Measurements from ENCODE around the gene RNF26. TPM values are rescaled to one million over a fixed set of nuclear protein-coding genes. Genes with fewer than 3 reads are reported as not detected.

RNF26 gene
- total RNA-seq, 5 donors from 2014 or later (not counting 1 experiment from before 2014, with no cell fraction given) = 18.4 to 21.4 (median 20.3) TPM

- H3K27me3 ChIP-seq (replicated peaks in 1 of 2; ENCODE audit: control insufficient read depth in 2 of 2, extremely low read depth in 1 of 2, insufficient read depth in 2 of 2, low read length in 1 of 2) = peaks cover 2 to 63% of the 10 kb centered on the region in 2 experiments
- POLR2A ChIA-PET = interaction anchor here in 1 of 2 donors (0.7 kb wide), 1 partner anchor 219 kb away, joined by 3 read pairs; no protein-coding TSS in a partner anchor
- CTCF ChIA-PET = interaction anchor here (1.0 to 1.2 kb wide), 3 partner anchors 9 to 42 kb away, joined by 3 to 6 read pairs (median 4); no protein-coding TSS in a partner anchor
- ATAC-seq (replicated peaks in 1 of 4) = no peak
- peaks cover 0 to 5% of the 10 kb centered on the region in 2 donors for H3K36me3 ChIP-seq (ENCODE audit: control insufficient read depth in 2 of 2, extremely low read depth in 1 of 2, insufficient read depth in 1 of 2, low read length in 1 of 2)
- no peak for DNase-seq
- Mint-ChIP-seq H3K9me3 (no peaks in the 10 kb centered on the region), H3K27ac (no peak overlapping the region), H3K4me3 (peak overlapping the region; percentile 64 to 80 (median 70)), H3K4me1 (peaks cover 20 to 38% (median 21%) of the 10 kb centered on the region in 3 donors), H3K36me3 (no peaks in the 10 kb centered on the region), H3K27me3 (peaks cover 2 to 27% of the 10 kb centered on the region in 2 donors)
- H3K9me3 ChIP-seq = no peaks in the 10 kb centered on the region
- 86% methylated on average over 11 of the region's 18 CpGs for WGBS (ENCODE audit: insufficient coverage)
- H3K27ac ChIP-seq (ENCODE audit: low read length) = no peak overlapping the region
- H3K4me1 ChIP-seq (ENCODE audit: control insufficient read depth in 1 of 2, extremely low read depth in 1 of 2, insufficient read depth in 2 of 2, low read length in 2 of 2) = peaks cover 10 to 51% of the 10 kb centered on the region in 2 experiments
- H3K4me3 ChIP-seq (ENCODE audit: control insufficient read depth in 1 of 2, extremely low read depth in 1 of 2, low read length in 1 of 2) = peak overlapping the region in 1 of 2 donors; percentile 37
These were observed 19.6 kb upstream of the RNF26 start for GRCh38 chr11:119314726-119315125.

- Histone ChIP-seq H3K27ac (ENCODE audit: low read length) (no peak overlapping the region), H3K27me3 (replicated peaks in 1 of 2; ENCODE audit: control insufficient read depth in 2 of 2, extremely low read depth in 1 of 2, insufficient read depth in 2 of 2, low read length in 1 of 2) (peaks cover 2 to 69% of the 10 kb centered on the region in 2 experiments), H3K4me1 (ENCODE audit: control insufficient read depth in 1 of 2, extremely low read depth in 1 of 2, insufficient read depth in 2 of 2, low read length in 2 of 2) (peaks cover 10 to 57% of the 10 kb centered on the region in 2 experiments), H3K36me3 (ENCODE audit: control insufficient read depth in 2 of 2, extremely low read depth in 1 of 2, insufficient read depth in 1 of 2, low read length in 1 of 2) (peaks cover 0 to 5% of the 10 kb centered on the region in 2 donors), H3K9me3 (no peaks in the 10 kb centered on the region), H3K4me3 (ENCODE audit: control insufficient read depth in 1 of 2, extremely low read depth in 1 of 2, low read length in 1 of 2) (peak overlapping the region; percentile 37 to 60)
- DNase-seq (peak in 27 of 35 experiments; percentile 28 to 65 (median 51)), ATAC-seq (replicated peaks in 1 of 4) (peak; percentile 72 to 79 (median 73))
- ChIA-PET POLR2A (interaction anchor here in 1 of 2 donors (0.6 to 0.7 kb wide), 2 partner anchors 13 to 220 kb away, joined by 3 to 4 read pairs; no protein-coding TSS in a partner anchor), CTCF (interaction anchor here (1.0 to 1.2 kb wide), 3 partner anchors 9 to 41 kb away, joined by 3 to 6 read pairs (median 4); no protein-coding TSS in a partner anchor)
- H3K36me3 Mint-ChIP-seq = no peaks in the 10 kb centered on the region
- H3K4me1 Mint-ChIP-seq = peaks cover 22 to 41% (median 23%) of the 10 kb centered on the region in 3 donors
- H3K27me3 Mint-ChIP-seq = peaks cover 5 to 28% of the 10 kb centered on the region in 2 donors
- WGBS (ENCODE audit: insufficient coverage) = 8% methylated on average over 20 of the region's 29 CpGs
- H3K9me3 Mint-ChIP-seq = no peaks in the 10 kb centered on the region
- no peak overlapping the region for H3K27ac Mint-ChIP-seq
- H3K4me3 Mint-ChIP-seq = peak overlapping the region; percentile 64 to 80 (median 70)
These were observed 19.0 kb upstream of the RNF26 start for GRCh38 chr11:119315131-119316015.

GRCh38 chr11:119316016-119316728, 18.2 kb upstream of the RNF26 start:
- Histone ChIP-seq H3K27ac (ENCODE audit: low read length) (no peak overlapping the region), H3K36me3 (ENCODE audit: control insufficient read depth in 2 of 2, extremely low read depth in 1 of 2, insufficient read depth in 1 of 2, low read length in 1 of 2) (no peaks in the 10 kb centered on the region), H3K9me3 (no peaks in the 10 kb centered on the region), H3K4me1 (ENCODE audit: control insufficient read depth in 1 of 2, extremely low read depth in 1 of 2, insufficient read depth in 2 of 2, low read length in 2 of 2) (peaks cover 10 to 63% of the 10 kb centered on the region in 2 experiments), H3K27me3 (replicated peaks in 1 of 2; ENCODE audit: control insufficient read depth in 2 of 2, extremely low read depth in 1 of 2, insufficient read depth in 2 of 2, low read length in 1 of 2) (peaks cover 2 to 72% of the 10 kb centered on the region in 2 experiments), H3K4me3 (ENCODE audit: control insufficient read depth in 1 of 2, extremely low read depth in 1 of 2, low read length in 1 of 2) (peak overlapping the region; percentile 37 to 60)
- CTCF ChIA-PET = interaction anchor here in 1 of 2 donors (1.0 kb wide), 1 partner anchor 10 kb away, joined by 6 read pairs; no protein-coding TSS in a partner anchor
- no peak overlapping the region for H3K27ac Mint-ChIP-seq
- H3K27me3 Mint-ChIP-seq = peaks cover 5 to 28% of the 10 kb centered on the region in 2 donors
- H3K4me1 Mint-ChIP-seq = peaks cover 22 to 42% (median 23%) of the 10 kb centered on the region in 3 donors
- H3K9me3 Mint-ChIP-seq = no peaks in the 10 kb centered on the region
- no peaks in the 10 kb centered on the region for H3K36me3 Mint-ChIP-seq
- DNase-seq = peak in 1 of 35 experiments; percentile 27
- no peak for ATAC-seq (replicated peaks in 1 of 4)
- POLR2A ChIA-PET = no interaction called here
- 2% methylated on average over 40 of the region's 46 CpGs for WGBS (ENCODE audit: insufficient coverage)
- peak overlapping the region; percentile 64 to 80 (median 70) for H3K4me3 Mint-ChIP-seq

GRCh38 chr11:119316729-119317591, 17.4 kb upstream of the RNF26 start, which contains the start of gene MCAM:
Gene MCAM (minus strand): TSS chr11:119317130. CDS start chr11:119317101, 29 bp downstream.
- no peaks in the 10 kb centered on the region for H3K36me3 ChIP-seq (ENCODE audit: control insufficient read depth in 2 of 2, extremely low read depth in 1 of 2, insufficient read depth in 1 of 2, low read length in 1 of 2)
- no peaks in the 10 kb centered on the region for H3K9me3 ChIP-seq
- H3K4me1 ChIP-seq (ENCODE audit: control insufficient read depth in 1 of 2, extremely low read depth in 1 of 2, insufficient read depth in 2 of 2, low read length in 2 of 2) = peaks cover 12 to 70% of the 10 kb centered on the region in 2 experiments
- 7% methylated on average over 64 of the region's 74 CpGs for WGBS (ENCODE audit: insufficient coverage)
- DNase-seq (peak in 1 of 35 experiments; percentile 46), ATAC-seq (replicated peaks in 1 of 4) (peak in 1 of 4 experiments; percentile 5)
- ChIA-PET CTCF (no interaction called here), POLR2A (interaction anchor here in 1 of 2 donors (0.5 kb wide), 1 partner anchor 11 kb away, joined by 3 read pairs; no protein-coding TSS in a partner anchor)
- no peaks in the 10 kb centered on the region for H3K36me3 Mint-ChIP-seq
- H3K4me3 Mint-ChIP-seq = peak within 1 kb of the TSS; percentile 47 to 80 (median 70)
- H3K4me3 ChIP-seq (ENCODE audit: control insufficient read depth in 1 of 2, extremely low read depth in 1 of 2, low read length in 1 of 2) = peak within 1 kb of the TSS; percentile 37 to 60
- no peak within 1 kb of the TSS for H3K27ac Mint-ChIP-seq
- no peak within 1 kb of the TSS for H3K27ac ChIP-seq (ENCODE audit: low read length)
- H3K4me1 Mint-ChIP-seq = peaks cover 23 to 48% (median 26%) of the 10 kb centered on the region in 3 donors
- no peaks in the 10 kb centered on the region for H3K9me3 Mint-ChIP-seq
- peaks cover 2 to 74% of the 10 kb centered on the region in 2 experiments for H3K27me3 ChIP-seq (replicated peaks in 1 of 2; ENCODE audit: control insufficient read depth in 2 of 2, extremely low read depth in 1 of 2, insufficient read depth in 2 of 2, low read length in 1 of 2)
- peaks cover 5 to 28% of the 10 kb centered on the region in 2 donors for H3K27me3 Mint-ChIP-seq

- Mint-ChIP-seq H3K4me3 (no peak overlapping the region), H3K27me3 (peaks cover 5 to 28% of the 10 kb centered on the region in 2 donors), H3K36me3 (no peaks in the 10 kb centered on the region), H3K4me1 (peaks cover 29 to 52% (median 30%) of the 10 kb centered on the region in 3 donors), H3K9me3 (no peaks in the 10 kb centered on the region), H3K27ac (no peak overlapping the region)
- no peaks in the 10 kb centered on the region for H3K9me3 ChIP-seq
- POLR2A ChIA-PET = no interaction called here
- peaks cover 12 to 70% of the 10 kb centered on the region in 2 experiments for H3K4me1 ChIP-seq (ENCODE audit: control insufficient read depth in 1 of 2, extremely low read depth in 1 of 2, insufficient read depth in 2 of 2, low read length in 2 of 2)
- peaks cover 2 to 66% of the 10 kb centered on the region in 2 experiments for H3K27me3 ChIP-seq (replicated peaks in 1 of 2; ENCODE audit: control insufficient read depth in 2 of 2, extremely low read depth in 1 of 2, insufficient read depth in 2 of 2, low read length in 1 of 2)
- no peak overlapping the region for H3K4me3 ChIP-seq (ENCODE audit: control insufficient read depth in 1 of 2, extremely low read depth in 1 of 2, low read length in 1 of 2)
- no peak overlapping the region for H3K27ac ChIP-seq (ENCODE audit: low read length)
- CTCF ChIA-PET = interaction anchor here in 1 of 2 donors (1.0 kb wide), 1 partner anchor 9 kb away, joined by 3 read pairs; no protein-coding TSS in a partner anchor
- H3K36me3 ChIP-seq (ENCODE audit: control insufficient read depth in 2 of 2, extremely low read depth in 1 of 2, insufficient read depth in 1 of 2, low read length in 1 of 2) = no peaks in the 10 kb centered on the region
- no peak for ATAC-seq (replicated peaks in 1 of 4)
- WGBS (ENCODE audit: insufficient coverage) = 93% methylated on average over 6 of the region's 14 CpGs
- no peak for DNase-seq
These were observed 16.6 kb upstream of the RNF26 start for GRCh38 chr11:119317592-119318239.

Data from T-cell (primary cell).